Spleen (tissue), 7 donors: ENCODE measurements around the gene FKBP15.

Source experiments
- CTCF ChIP-seq, 11 experiments: fragments of 200-600 bp in 7 of 11; fragments of 450-650 bp in 4 of 11; sonication (generic) in 4 of 11; IDR thresholded peaks in 8 of 11; conservative IDR thresholded peaks in 3 of 11; 1 replicate in 7 of 11; 2 replicates in 4 of 11; pipeline versions ENCODE4 v1.4.0 to v1.8.0; 2016 to 2021; ENCODE audit warnings: antibody characterized with exemption in 11 of 11, inconsistent platforms in 4 of 11, mild to moderate bottlenecking in 1 of 11
- POLR2A ChIP-seq, 3 donors: fragments of 450-650 bp; IDR thresholded peaks; one replicate each; pipeline ENCODE4 v1.5.1; 2017; ENCODE audit warnings: antibody characterized with exemption in 3 of 3, mild to moderate bottlenecking in 1 of 3
- donor health status: DM: no; HTN: no; CAD: no; lungs with moderate emphysema.
- donor health status: DM: no; HTN: no; CAD: no.
- donor health status: DM: no; HTN: no; CAD: no.

GRCh38 chr9:113241161-113241560, 20.1 kb upstream of the FKBP15 start:
- no peak for TF ChIP-seq POLR2A (IDR thresholded peaks at IDR 0.05)
- no peak for TF ChIP-seq CTCF (IDR thresholded peaks at IDR 0.05 in 8 of 11, conservative IDR thresholded peaks at IDR 0.05 in 3 of 11)
